DMS114 treated with DMSO at 0.1 percent for 48 hours (cell line): ENCODE results near the gene NR3C1.

Source experiments
- DNase-seq: peaks from one replicate; lab custom pipeline; 2025; ENCODE audit not compliant: unreplicated experiment; lab: John Stamatoyannopoulos, UW

Gene NR3C1

DNA sequence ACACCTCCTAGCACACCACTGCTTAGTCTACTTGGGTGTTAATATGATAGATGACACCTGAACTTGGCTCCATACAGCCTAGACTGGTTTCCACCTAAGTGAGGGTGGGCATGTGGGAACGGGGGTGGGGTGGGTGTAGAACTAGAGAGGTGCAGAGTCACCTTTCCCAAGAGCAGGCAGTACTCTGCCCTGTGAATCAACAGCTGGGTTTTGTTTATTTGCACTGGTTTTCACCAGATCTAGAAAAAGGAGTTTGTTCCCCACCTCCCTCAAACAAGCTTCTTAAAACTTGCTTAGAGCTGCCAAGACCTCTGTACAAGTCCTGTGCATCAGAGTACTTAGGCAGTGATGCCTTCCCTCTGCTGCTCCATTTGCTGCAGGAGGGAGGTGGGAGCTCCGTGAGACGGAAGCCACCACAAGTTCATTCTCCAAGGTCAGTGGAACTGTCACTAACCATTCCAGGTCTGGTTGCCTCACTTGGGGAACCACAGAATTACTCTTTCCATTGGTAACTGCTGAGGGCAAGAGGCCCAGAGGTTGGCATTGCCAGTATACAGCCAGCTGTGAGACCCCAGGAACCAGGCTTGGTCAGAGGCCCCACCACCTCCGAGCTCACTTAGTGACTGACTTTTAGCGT lies 163.5 kb downstream of the NR3C1 start:
- no peak for DNase-seq

DNA sequence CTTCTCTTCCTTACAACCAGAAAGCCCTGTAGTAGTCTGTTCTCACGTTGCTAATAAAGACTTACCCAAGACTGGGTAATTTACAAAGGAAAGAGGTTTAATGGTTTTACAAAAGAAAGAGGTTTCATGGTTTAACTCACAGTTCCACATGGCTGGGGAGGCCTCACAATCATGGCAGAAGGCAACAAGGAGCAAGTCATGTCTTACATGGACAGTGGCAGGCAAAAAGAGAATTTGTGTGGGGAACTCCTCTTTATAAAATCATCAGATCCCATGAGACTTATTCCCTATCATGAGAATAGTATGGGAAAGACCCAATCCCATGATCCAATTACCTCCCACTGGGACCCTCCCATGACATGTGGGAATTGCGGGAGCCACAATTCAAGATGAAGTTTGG lies 164.9 kb downstream of the NR3C1 start:
- no peak for DNase-seq

DNA sequence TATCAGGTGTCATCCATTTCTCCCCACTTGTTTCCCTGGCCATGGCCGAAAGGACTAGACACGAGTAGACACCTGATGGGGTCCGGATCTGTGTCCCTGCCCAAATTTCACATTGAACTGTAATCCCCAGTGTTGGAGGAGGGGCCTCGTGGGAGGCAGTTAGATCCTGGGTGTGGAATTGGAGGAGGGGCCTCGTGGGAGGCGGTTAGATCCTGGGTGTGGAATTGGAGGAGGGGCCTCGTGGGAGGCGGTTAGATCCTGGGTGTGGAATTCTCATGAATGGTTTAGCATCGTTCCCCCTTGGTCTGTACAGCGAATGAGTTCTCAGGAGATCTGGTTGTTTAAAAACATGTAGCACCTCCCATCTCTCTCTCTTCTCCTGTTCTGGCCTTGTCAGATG lies 165.8 kb downstream of the NR3C1 start:
- no peak for DNase-seq

DNA sequence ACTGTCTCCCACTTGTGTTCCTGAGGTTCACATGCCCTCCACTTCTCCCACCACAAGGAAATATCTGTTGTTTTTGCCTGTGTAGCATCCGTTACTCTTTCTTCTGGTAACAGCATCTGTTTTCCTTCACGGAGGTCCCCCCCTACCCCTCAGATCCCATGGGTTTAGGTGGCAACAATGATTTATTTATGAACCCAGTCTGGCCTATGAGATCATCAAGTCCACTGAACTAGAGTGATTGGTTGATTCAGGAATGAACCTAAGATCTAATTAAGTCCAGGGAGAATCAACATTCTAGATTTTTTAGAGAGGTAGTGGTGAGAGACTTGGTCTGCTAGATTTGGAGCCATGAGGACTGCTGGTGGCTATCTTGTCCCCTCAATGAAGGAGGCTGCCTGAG lies 166.8 kb downstream of the NR3C1 start:
- no peak for DNase-seq

DNA sequence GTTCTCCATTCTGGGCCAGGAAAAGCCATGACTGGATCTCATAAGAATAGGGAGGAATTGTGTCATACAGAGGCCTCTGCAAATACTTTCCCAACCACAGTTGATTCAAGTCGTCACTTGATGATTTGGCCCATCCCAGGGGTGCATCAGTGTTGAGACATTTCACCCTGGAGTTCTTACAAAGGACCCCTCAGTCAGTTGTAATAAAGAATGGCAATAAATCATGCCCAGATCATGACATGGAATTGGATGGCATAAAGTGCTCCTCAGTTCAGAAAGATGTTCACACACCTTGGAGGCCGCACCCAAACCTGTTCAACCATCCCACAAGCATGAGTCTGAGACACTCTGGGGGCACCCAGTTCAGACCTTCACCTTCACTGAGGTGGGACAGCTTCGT lies 168.1 kb downstream of the NR3C1 start:
- DNase-seq, result no peak

DNA sequence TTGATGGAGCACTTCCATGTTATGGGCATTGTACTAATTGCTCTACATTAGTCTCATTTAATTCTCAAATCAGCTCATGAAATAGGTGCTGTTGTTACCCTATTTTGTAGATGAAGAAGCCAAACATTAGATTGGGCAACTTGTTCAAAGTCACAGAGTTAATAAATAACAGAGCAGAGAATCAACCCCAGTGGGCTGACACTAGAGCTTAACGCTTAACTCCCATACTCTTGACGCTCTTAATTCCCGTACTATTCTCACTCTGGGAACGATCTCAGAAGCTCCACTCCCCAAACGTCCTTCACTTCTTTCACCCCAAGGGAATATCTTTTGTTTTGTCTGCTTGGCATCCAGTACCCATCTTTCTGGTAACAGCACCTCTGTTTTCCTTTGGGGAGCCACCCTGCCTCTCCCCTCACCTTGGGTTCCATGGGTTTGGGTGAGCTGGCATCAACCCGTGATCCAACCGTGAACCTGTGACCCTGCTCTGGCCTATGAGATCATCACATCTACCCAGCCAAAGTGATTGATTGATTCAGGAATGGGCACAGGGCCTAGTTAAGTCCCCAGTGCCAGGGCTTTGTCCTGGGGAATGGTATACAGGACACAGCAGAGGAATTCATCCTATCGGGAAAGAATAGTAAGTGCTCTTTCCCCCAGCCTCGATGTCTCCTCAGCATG lies 169.2 kb downstream of the NR3C1 start:
- DNase-seq, result no peak

DNA sequence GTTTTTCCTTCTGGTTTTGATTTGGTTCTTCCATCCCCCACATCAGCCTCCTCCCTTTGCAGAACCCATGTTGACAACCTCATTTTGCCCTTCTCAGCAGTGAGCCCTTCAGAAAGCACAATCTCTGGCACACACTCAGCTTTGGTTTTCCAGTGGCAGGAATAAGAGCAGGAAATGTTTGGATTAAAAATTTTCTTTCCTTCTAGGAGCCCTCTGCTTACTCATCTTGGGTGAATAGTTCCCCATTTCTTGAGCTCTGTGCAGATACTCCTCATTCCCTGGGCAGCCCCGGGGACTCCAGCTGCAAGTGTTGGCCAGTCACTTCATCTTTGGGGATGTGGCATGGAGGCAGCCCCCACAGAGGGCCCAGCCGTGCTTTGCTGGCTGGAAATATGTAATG lies 170.5 kb downstream of the NR3C1 start:
- DNase-seq, result no peak

DNA sequence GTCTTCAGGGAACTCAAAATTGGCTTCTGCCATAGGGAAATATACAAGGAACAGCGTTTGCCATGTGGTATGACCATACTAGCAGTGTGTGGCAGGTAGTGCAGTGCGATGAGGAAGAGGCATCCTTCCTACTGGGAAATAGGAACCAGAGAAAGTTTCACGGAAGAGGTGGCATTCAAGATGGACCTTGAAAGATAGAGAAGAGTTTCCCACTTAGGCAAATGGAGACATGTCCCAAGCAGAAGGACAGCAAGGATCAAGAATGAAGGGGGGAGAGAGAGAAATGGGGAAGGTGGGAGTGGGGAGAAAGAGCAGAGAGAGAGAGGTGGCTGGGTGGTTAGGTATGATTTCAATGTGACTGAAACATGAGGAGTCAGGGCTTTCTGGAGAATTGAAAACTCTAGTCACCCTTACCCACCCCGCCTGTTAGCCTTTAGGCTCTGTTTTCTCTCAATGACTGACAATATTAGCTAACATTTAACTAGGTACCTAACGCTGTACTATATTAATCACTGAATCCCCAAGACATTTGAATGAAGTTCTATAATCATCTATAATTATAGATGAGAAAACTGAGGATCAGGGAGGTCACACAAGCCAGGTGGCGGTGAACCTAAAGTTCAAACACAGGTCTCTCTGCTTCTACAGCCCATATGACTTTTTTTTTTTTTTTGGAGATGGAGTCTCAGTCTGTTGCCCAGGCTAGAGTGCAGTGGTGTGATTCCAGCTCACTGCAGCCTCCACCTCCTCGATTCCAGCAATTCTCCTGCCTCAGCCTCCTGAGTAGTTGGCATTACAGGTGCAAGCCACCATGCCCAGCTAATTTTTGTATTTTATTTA lies 171.3 kb downstream of the NR3C1 start:
- DNase-seq, result no peak

DNA sequence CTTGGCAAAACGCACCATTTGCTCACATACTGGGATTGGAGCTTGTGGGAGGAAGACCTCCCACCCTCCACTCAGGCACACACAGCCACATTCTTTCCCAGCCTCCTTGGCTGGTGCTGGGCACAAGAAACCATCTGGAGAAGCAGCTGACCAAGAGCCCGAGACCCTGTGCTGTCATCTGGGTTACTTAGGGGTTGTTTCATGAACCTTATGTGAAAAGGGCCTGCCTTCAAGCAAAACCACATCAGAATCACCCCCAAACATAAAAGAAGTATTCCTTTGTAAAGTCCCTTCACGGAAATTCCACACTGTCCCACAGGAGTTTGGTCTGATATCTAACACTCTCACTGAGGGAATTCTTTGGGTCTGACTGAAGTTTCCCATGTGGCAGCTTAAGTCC lies 172.1 kb downstream of the NR3C1 start:
- DNase-seq, result no peak

DNA sequence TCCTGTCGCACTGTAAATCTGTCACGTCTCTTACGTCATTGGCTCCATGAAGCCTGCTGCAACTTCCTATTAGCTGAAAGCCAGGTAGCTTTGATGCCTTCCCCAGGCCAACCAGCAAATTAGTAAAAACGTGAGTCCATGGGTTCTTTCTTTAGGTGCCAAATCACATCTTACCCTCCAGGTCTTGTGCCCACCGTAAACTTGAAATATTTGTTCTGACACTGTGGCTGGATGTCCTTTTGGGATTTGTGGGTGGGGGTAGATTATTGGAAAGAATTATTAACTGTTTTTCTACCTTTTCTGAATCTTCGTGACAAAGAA lies 172.8 kb downstream of the NR3C1 start:
- no peak for DNase-seq

DNA sequence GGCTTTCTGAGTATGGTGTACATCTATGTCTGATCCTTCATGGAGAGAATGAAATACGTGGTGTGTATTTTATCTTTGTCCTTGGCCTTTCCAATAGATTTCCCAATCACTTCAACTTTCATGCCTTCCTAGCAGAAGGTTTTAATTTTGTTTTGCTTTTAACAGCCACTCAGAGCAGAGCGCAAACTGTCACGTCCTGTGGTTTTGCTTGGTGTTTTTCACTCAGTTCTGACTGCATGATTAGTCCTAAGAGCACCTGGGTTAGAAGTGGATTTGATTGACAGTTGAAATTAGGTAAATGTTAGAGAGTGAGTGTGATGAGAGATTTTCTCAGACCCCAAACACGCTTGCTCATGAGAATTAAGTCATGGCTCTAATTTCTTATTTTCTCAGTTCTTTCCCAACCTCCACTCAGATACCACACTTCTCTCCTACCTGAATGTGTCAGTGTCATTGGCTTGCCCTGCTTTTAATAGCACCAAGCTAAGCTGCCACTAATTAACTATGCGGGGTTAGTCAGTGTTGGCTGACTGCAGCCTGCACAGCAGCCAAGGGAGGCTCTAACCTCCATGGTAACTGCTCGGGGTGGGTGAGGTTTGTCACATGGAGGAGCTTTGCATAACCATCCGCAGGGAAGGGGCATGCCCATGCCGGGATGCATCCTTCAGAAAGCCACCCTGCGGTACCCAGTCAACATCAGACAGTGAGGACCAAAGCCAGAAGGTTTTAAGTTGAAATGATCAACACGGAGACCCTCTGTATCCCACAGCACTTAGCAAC lies 173.4 kb downstream of the NR3C1 start:
- no peak for DNase-seq

DNA sequence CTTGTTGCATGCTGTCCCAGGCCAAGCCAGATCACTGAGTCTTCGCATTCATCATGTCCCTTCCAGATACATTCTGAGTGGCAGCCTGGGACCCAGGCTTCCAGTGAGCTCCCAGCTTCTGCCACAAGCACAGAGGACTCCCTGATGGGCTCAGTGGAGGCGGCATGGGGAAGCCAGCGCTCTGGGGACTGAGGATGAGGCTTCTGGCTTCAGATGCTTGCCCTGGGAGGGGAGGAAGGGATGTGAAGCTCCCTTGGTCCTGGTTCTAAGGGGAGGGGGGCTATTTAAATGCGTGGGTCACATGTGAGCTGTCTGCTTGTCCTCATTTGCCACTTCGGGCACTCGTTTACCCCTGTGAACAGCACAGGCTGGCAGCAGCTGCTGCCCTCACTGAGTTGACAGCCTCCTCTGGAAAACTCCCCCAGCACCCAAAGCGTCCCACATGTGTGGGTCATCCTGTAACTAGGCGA lies 174.0 kb downstream of the NR3C1 start:
- DNase-seq, result no peak

DNA sequence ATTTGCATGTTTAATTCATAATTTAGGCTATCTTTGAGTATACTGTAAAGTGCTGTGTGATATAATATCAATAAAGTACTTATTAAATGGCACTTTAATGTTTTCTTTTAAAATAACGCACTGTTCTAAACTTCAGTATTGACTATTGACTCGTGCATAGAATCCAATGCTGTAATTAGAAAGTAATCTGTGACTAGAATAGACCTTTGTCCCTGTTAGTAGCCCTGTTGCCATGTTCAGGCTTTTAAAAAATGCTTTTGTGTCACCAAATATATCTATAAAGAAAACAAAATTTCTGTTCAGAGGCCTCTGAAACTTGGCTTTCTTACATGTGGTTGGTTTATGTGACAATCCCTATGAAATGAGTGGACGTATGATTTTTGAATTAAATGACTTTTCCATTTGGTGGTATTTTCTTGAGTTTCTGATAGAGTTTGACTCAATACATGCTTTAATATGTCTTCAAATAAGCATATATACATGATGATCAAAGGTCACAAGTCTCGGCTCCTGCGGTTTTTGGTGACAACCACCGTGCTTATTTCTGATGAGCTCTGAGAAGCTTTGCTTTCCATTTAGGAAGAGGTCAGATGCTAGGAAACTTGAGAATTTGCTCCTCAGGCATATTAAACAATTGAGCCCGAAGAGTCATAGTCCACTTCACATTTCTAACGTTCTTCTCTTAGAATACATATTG lies 174.7 kb downstream of the NR3C1 start:
- no peak for DNase-seq
